Fibroblast of villous mesenchyme (primary cell): Measurements from ENCODE around the gene HM13. TPM values are rescaled to one million over a fixed set of nuclear protein-coding genes. Genes with fewer than 3 reads are reported as not detected.
A peak's percentile ranks its signal among the peaks of the same experiment; 100 is the strongest.

Experiments
- DNase-seq: peaks from one replicate; pipeline ENCODE4 v3.0.0-alpha.2; 2010; ENCODE audit warnings: low read depth
- H3K4me3 ChIP-seq: 2 replicates; pipeline ENCODE4 v1.5.1; 2011; ENCODE audit warnings: low read depth, mild to moderate bottlenecking, low read length
- CTCF ChIP-seq: IDR thresholded peaks from 2 replicates; pipeline ENCODE4 v1.5.1; 2012; ENCODE audit warnings: low read depth, mild to moderate bottlenecking, low read length; ENCODE audit not compliant: insufficient read depth
- total RNA-seq: library from RNA; depleted of rRNA; stranded (reverse); fragments of >200 nt; gene quantifications from 2 replicates; pipeline ENCODE4 v1.2.3, GENCODE V29; 2012

HM13 gene
- total RNA-seq, 1 donor, result 91.1 TPM

DNA sequence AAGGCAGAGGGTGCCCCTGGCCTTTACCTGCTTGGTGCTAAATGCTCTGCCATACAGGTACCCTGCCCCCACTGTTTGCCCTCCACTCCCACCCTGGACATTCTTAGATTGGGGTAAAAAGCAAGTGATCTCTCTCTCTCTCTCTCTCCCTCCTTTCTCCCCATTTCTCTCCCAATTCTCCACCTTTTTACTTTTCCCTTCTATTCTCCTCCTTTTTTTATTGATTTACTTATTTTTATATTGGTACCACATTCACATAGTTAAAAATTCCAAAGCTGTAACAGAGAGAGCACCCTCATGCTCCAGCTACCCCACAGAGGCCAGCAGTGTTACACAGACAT is 53.1 kb downstream of the HM13 start:
- H3K4me3 ChIP-seq, result no peak overlapping the region
- no peak for DNase-seq
- no peak for TF ChIP-seq CTCF

DNA sequence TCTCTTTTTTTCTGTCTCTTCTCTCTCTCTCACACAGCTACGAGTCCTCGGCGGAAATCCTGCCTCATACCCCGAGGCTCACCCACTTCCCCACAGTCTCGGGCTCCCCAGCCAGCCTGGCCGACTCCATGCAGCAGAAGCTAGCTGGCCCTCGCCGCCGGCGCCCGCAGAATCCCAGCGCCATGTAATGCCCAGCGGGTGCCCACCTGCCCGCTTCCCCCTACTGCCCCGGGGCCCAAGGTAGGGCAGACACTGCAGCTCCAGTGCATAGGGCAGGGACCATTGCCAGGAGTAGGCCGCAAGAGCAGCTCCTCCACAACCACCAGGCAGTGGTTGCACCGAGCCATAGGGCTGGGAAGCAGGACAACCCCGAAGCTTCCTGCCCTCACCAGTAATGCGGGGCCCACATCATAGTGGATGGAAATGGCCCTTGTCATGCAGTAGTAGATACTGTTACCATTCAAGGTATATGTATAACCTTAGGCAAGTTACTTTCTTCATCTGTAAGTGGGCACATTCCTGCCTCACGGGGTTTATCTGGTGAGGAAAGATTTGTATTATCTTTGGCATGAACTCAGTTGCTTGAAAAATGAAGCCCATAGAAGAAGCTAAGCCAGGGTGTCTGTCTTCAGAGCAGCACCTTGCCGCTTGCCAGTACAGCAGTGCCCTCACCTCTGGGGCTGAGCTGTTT is 53.9 kb downstream of the HM13 start:
- TF ChIP-seq CTCF, result no peak
- no peak overlapping the region for H3K4me3 ChIP-seq
- no peak for DNase-seq

DNA sequence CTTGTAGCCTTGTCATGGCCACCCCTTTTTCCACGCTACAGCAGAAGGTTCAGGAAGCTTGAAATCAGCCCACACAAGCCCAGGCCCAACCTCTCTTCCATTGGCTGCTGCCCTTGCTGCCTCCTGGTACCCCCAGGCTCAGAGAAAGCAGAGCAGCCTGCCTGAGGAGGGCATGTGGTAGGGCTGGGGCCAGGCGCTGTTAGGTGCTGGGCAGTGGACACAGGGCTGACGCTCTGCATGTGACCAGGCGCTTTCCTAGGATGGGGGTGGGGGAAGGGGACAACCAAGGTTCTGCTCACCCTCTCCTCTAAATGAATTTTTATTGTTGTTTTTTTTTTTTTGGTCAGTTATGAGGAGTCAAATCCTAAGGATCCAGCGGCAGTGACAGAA is 54.5 kb downstream of the HM13 start:
- TF ChIP-seq CTCF, result no peak
- H3K4me3 ChIP-seq, result no peak overlapping the region
- DNase-seq, result no peak

DNA sequence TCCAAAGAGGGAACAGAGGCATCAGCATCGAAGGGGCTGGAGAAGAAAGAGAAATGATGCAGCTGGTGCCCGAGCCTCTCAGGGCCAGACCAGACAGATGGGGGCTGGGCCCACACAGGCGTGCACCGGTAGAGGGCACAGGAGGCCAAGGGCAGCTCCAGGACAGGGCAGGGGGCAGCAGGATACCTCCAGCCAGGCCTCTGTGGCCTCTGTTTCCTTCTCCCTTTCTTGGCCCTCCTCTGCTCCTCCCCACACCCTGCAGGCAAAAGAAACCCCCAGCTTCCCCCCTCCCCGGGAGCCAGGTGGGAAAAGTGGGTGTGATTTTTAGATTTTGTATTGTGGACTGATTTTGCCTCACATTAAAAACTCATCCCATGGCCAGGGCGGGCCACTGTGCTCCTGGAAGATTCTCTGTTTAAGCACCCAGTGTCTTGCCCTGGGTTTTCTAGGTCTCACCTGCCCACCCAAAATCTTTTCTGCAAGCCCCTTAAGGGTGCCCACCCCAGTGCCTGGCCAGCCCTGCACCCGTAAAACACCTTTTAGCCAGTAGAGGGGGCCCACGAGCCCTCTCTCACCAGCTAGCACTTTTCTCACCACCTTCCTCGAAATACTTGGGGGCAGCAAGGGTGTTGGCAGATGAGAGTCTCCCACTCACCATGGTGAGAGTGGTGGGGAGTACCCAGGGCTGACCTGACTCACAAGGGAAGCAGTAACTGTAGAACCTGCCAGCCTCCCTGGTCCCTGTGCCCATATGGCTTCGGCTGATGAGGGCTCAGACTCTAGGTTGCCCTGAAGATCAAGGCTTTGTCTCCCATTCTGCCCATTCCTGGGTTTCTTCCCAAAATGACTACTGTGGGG is 55.1 kb downstream of the HM13 start:
- H3K4me3 ChIP-seq, result no peak overlapping the region
- peak; percentile 58 for DNase-seq
- TF ChIP-seq CTCF, result peak; percentile 90

DNA sequence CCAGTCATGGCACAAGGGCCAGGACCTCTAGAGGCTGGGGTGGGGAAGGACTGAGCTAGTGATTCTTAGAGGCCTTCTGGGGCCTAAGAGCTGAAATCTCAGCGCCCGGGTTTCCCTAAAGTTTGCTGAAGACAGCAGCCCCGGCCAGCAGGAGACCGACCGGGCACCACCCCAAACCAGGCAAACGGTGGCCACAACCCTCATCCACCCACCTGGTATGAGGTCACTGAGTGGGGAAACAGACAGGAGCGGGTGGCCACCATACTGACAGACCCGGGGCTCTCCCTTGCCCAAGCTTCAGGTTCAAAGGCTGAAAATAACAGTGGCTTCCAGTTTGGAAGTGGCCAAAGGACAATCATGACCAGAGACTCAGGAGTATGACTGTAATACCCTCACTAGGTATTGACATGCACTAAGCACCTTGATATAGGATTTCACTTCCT is 55.8 kb downstream of the HM13 start:
- no peak for TF ChIP-seq CTCF
- no peak overlapping the region for H3K4me3 ChIP-seq
- no peak for DNase-seq

DNA sequence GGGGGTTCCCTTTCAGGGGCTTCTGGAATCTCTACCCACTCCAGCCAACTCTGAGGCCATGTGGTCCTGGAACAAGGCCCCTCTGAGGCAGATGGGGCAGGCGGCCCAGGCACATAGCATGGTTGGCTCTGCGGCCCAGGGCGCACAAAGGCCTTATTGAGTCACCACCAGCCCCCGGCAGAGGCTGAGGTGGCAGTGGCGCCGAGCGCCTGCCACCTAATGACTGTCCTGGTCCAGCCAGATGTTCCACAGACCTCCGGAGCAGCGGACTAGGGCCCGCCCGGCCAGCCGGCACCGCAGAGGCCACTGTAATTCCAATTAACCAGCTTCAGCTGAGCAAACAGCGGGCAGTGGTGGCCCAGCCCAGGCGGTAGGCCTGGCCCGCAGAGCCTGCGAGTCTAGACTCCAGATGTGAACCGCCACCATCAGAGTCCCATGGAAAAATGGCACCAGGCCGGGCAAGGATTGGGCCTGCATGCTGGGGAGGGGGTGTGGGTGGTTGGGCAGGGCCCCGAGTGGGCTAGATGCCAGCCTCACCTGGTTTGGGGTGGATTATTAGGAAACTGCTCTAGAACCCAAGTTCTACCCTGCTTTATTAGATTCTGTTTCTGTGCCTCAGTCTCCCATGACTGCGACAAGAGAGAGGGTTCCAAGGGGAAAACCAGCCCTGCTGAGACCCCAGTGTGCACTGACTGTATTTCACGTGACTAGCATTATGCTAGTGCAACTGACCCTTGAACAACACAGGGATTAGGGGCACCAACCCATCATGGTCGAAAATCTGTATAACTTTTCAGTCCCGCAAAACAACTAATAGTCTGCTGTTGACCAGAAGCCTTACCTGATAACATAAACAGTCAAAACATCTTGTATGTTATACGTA is 56.7 kb downstream of the HM13 start:
- no peak for DNase-seq
- no peak for TF ChIP-seq CTCF
- no peak overlapping the region for H3K4me3 ChIP-seq
